HEK293 (cell line): ENCODE data around the gene CRTAC1.
A peak's percentile ranks its signal among the peaks of the same experiment; 100 is the strongest.

Experiments
- CTCF ChIA-PET: fragments of 350-600 bp; formaldehyde crosslinking; extraction: SDS; loops from one replicate; lab custom pipeline; 2021; ENCODE audit warnings: antibody characterized with exemption; lab: Yijun Ruan, JAX
- POLR2A ChIA-PET: fragments of 300-600 bp; formaldehyde crosslinking; extraction: SDS; loops from one replicate; lab custom pipeline; 2020; ENCODE audit warnings: antibody characterized with exemption, inconsistent platforms; lab: Yijun Ruan, JAX
- H3K27ac ChIP-seq: fragments of 200-500 bp; sonication (Bioruptor generic); 2 replicates; pipeline ENCODE4 v1.5.1; 2014; ENCODE audit warnings: low read depth, low read length, control low read depth, inconsistent platforms; ENCODE audit errors: extremely low read depth
- H3K36me3 ChIP-seq, 2 experiments: fragments of 200-500 bp in 1 of 2; sonication (Bioruptor generic) in 1 of 2; 1 replicate in 1 of 2; 2 replicates in 1 of 2; pipeline ENCODE4 v1.5.1; 2014 to 2017; ENCODE audit warnings: inconsistent platforms in 2 of 2, low read length in 2 of 2; ENCODE audit not compliant: control insufficient read depth in 2 of 2, insufficient read depth in 1 of 2
- H3K4me1 ChIP-seq: fragments of 200-500 bp; sonication (Bioruptor generic); 2 replicates; pipeline ENCODE4 v1.5.1; 2014; ENCODE audit warnings: mild to moderate bottlenecking, low read length, inconsistent platforms; ENCODE audit not compliant: control insufficient read depth, insufficient read depth
- H3K4me3 ChIP-seq: 2 replicates; pipeline ENCODE4 v1.5.1; 2011; ENCODE audit warnings: low read depth, mild to moderate bottlenecking, control low read depth, low read length, moderate library complexity
- H3K9me3 ChIP-seq: fragments of 200-500 bp; sonication (Bioruptor generic); 2 replicates; pipeline ENCODE4 v1.5.1; 2014; ENCODE audit warnings: low read depth, low read length, inconsistent platforms; ENCODE audit not compliant: control insufficient read depth, insufficient read depth
- OVOL3 ChIP-seq: fragments of 450-650 bp; formaldehyde crosslinking; IDR thresholded peaks from 2 replicates; pipeline ENCODE4 v1.5.1; 2016; ENCODE audit warnings: missing biosample characterization, missing genetic modification characterization
- REST ChIP-seq: fragments of 450-650 bp; formaldehyde crosslinking; IDR thresholded peaks from 2 replicates; pipeline ENCODE4 v1.5.1; 2016; ENCODE audit warnings: missing biosample characterization, missing genetic modification characterization
- SETDB1 ChIP-seq: IDR thresholded peaks from one replicate; pipeline ENCODE4 v1.6.1; 2017; ENCODE audit warnings: mild to moderate bottlenecking, low read length, moderate library complexity, mixed read lengths; ENCODE audit not compliant: insufficient read length
- TCF7L2 ChIP-seq: IDR thresholded peaks from 2 replicates; pipeline ENCODE4 v1.6.1; 2011; ENCODE audit warnings: low read depth, mild to moderate bottlenecking, inconsistent platforms, low read length, moderate library complexity, borderline replicate concordance
- YY1 ChIP-seq: fragments of 450-650 bp; formaldehyde crosslinking; IDR thresholded peaks from 2 replicates; pipeline ENCODE4 v1.5.1; 2018; ENCODE audit warnings: missing biosample characterization, missing genetic modification characterization
- ZBTB1 ChIP-seq: fragments of 450-650 bp; formaldehyde crosslinking; IDR thresholded peaks from 2 replicates; pipeline ENCODE4 v1.5.1; 2016; ENCODE audit warnings: missing biosample characterization, missing genetic modification characterization
- ZNF112 ChIP-seq: fragments of 450-650 bp; formaldehyde crosslinking; IDR thresholded peaks from 2 replicates; pipeline ENCODE4 v1.5.0; 2017; ENCODE audit warnings: missing biosample characterization, missing genetic modification characterization
- ZNF121 ChIP-seq: fragments of 450-650 bp; formaldehyde crosslinking; IDR thresholded peaks from 2 replicates; pipeline ENCODE4 v1.5.1; 2016; ENCODE audit warnings: missing biosample characterization, missing genetic modification characterization
- ZNF138 ChIP-seq: fragments of 450-650 bp; formaldehyde crosslinking; IDR thresholded peaks from 2 replicates; pipeline ENCODE4 v1.5.1; 2016; ENCODE audit warnings: missing biosample characterization, missing genetic modification characterization, borderline replicate concordance
- ZNF146 ChIP-seq: fragments of 450-650 bp; formaldehyde crosslinking; IDR thresholded peaks from 2 replicates; pipeline ENCODE4 v1.5.1; 2016; ENCODE audit warnings: missing biosample characterization, missing genetic modification characterization
- ZNF155 ChIP-seq: fragments of 450-650 bp; formaldehyde crosslinking; IDR thresholded peaks from 2 replicates; pipeline ENCODE4 v1.5.1; 2016; ENCODE audit warnings: missing biosample characterization, missing genetic modification characterization
- ZNF324 ChIP-seq: fragments of 450-650 bp; formaldehyde crosslinking; IDR thresholded peaks from 2 replicates; pipeline ENCODE4 v1.5.1; 2016; ENCODE audit warnings: missing biosample characterization, missing genetic modification characterization
- ZNF37A ChIP-seq: fragments of 450-650 bp; IDR thresholded peaks from 2 replicates; pipeline ENCODE4 v1.5.1; 2018; ENCODE audit warnings: missing biosample characterization, missing genetic modification characterization
- ZNF416 ChIP-seq: fragments of 450-650 bp; formaldehyde crosslinking; IDR thresholded peaks from 2 replicates; pipeline ENCODE4 v1.5.1; 2016; ENCODE audit warnings: missing biosample characterization, missing genetic modification characterization
- ZNF555 ChIP-seq: fragments of 450-650 bp; formaldehyde crosslinking; conservative IDR thresholded peaks from 2 replicates; pipeline ENCODE4 v1.5.1; 2017; ENCODE audit warnings: missing biosample characterization, mild to moderate bottlenecking, missing genetic modification characterization, inconsistent platforms
- ZNF558 ChIP-seq: fragments of 450-650 bp; formaldehyde crosslinking; IDR thresholded peaks from 2 replicates; pipeline ENCODE4 v1.5.1; 2016; ENCODE audit warnings: missing biosample characterization, missing genetic modification characterization
- ZNF707 ChIP-seq: fragments of 450-650 bp; formaldehyde crosslinking; IDR thresholded peaks from 2 replicates; pipeline ENCODE4 v1.5.1; 2016; ENCODE audit warnings: missing biosample characterization, missing genetic modification characterization
- ZNF768 ChIP-seq: fragments of 450-650 bp; formaldehyde crosslinking; IDR thresholded peaks from 2 replicates; pipeline ENCODE4 v1.5.1; 2018; ENCODE audit warnings: missing biosample characterization, mild to moderate bottlenecking, missing genetic modification characterization
- ZNF792 ChIP-seq: fragments of 450-650 bp; formaldehyde crosslinking; IDR thresholded peaks from 2 replicates; pipeline ENCODE4 v1.5.1; 2016; ENCODE audit warnings: missing biosample characterization, missing genetic modification characterization
- TF ChIP-seq, protein P1 (sequence below): fragments of 450-650 bp; formaldehyde crosslinking; IDR thresholded peaks from 2 replicates; pipeline ENCODE4 v1.5.1; 2016; ENCODE audit warnings: missing biosample characterization, missing genetic modification characterization
- TF ChIP-seq, protein P2 (sequence below): fragments of 450-650 bp; formaldehyde crosslinking; conservative IDR thresholded peaks from 2 replicates; pipeline ENCODE4 v1.5.1; 2016; ENCODE audit warnings: low read depth, missing biosample characterization, missing genetic modification characterization
- TF ChIP-seq, protein P3 (sequence below): fragments of 450-650 bp; formaldehyde crosslinking; IDR thresholded peaks from 2 replicates; pipeline ENCODE4; 2016; ENCODE audit warnings: missing biosample characterization, missing genetic modification characterization

Gene CRTAC1

GRCh38 chr10:98038288-98038687, 7.9 kb upstream of the CRTAC1 start:
- H3K9me3 ChIP-seq: no peaks in the 10 kb centered on the region
- H3K36me3 ChIP-seq: no peaks in the 10 kb centered on the region
- POLR2A ChIA-PET: no interaction called here
- no peak for TF ChIP-seq ZNF146 (tag by site-specific recombination)
- no peak for TF ChIP-seq ZNF112 (tag by site-specific recombination)
- TF ChIP-seq, protein P1, sequence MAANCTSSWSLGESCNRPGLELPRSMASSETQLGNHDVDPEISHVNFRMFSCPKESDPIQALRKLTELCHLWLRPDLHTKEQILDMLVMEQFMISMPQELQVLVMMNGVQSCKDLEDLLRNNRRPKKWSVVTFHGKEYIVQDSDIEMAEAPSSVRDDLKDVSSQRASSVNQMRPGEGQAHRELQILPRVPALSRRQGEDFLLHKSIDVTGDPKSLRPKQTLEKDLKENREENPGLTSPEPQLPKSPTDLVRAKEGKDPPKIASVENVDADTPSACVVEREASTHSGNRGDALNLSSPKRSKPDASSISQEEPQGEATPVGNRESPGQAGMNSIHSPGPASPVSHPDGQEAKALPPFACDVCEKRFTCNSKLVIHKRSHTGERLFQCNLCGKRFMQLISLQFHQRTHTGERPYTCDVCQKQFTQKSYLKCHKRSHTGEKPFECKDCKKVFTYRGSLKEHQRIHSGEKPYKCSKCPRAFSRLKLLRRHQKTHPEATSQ (tag by site-specific recombination): no peak
- no peak for TF ChIP-seq ZNF707 (tag by site-specific recombination)
- TF ChIP-seq ZNF324 (tag by site-specific recombination): no peak
- TF ChIP-seq, protein P2, sequence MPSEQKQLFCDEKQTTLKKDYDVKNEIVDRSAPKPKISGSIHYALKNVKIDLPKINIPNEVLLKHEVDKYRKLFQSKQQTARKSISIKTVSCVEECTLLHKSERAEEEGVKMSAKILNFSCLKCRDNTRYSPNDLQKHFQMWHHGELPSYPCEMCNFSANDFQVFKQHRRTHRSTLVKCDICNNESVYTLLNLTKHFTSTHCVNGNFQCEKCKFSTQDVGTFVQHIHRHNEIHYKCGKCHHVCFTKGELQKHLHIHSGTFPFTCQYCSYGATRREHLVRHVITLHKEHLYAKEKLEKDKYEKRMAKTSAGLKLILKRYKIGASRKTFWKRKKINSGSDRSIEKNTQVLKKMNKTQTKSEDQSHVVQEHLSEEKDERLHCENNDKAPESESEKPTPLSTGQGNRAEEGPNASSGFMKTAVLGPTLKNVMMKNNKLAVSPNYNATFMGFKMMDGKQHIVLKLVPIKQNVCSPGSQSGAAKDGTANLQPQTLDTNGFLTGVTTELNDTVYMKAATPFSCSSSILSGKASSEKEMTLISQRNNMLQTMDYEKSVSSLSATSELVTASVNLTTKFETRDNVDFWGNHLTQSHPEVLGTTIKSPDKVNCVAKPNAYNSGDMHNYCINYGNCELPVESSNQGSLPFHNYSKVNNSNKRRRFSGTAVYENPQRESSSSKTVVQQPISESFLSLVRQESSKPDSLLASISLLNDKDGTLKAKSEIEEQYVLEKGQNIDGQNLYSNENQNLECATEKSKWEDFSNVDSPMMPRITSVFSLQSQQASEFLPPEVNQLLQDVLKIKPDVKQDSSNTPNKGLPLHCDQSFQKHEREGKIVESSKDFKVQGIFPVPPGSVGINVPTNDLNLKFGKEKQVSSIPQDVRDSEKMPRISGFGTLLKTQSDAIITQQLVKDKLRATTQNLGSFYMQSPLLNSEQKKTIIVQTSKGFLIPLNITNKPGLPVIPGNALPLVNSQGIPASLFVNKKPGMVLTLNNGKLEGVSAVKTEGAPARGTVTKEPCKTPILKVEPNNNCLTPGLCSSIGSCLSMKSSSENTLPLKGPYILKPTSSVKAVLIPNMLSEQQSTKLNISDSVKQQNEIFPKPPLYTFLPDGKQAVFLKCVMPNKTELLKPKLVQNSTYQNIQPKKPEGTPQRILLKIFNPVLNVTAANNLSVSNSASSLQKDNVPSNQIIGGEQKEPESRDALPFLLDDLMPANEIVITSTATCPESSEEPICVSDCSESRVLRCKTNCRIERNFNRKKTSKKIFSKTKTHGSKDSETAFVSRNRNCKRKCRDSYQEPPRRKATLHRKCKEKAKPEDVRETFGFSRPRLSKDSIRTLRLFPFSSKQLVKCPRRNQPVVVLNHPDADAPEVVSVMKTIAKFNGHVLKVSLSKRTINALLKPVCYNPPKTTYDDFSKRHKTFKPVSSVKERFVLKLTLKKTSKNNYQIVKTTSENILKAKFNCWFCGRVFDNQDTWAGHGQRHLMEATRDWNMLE: no peak
- no peak for TF ChIP-seq ZBTB1 (tag by site-specific recombination)
- no peak for TF ChIP-seq ZNF416
- no peak overlapping the region for H3K27ac ChIP-seq
- H3K4me1 ChIP-seq: no peaks in the 10 kb centered on the region
- H3K4me3 ChIP-seq: no peak overlapping the region
- CTCF ChIA-PET: interaction anchor here (0.6 to 1.4 kb wide), 4 partner anchors 10 to 246 kb away, joined by 3 to 8 read pairs (median 4); no protein-coding TSS in a partner anchor

- POLR2A ChIA-PET: no interaction called here
- CTCF ChIA-PET: interaction anchor here (0.6 to 3.5 kb wide), 5 partner anchors 8 to 305 kb away, joined by 3 to 18 read pairs (median 8); no protein-coding TSS in a partner anchor
- no peak overlapping the region for H3K4me3 ChIP-seq
- no peak overlapping the region for H3K27ac ChIP-seq
- H3K9me3 ChIP-seq: no peaks in the 10 kb centered on the region
- H3K36me3 ChIP-seq: no peaks in the 10 kb centered on the region
- TF ChIP-seq TCF7L2 (no peak), REST (peak; percentile 91)
- H3K4me1 ChIP-seq: no peaks in the 10 kb centered on the region
These were observed 5.2 kb upstream of the CRTAC1 start for GRCh38 chr10:98035599-98035998.

- H3K4me1 ChIP-seq: no peaks in the 10 kb centered on the region; the same call in 1 of the 2 replicates
- no peaks in the 10 kb centered on the region for H3K9me3 ChIP-seq
- no peaks in the 10 kb centered on the region for H3K36me3 ChIP-seq
- H3K27ac ChIP-seq: no peak overlapping the region
- no peak overlapping the region for H3K4me3 ChIP-seq
- POLR2A ChIA-PET: no interaction called here
- CTCF ChIA-PET: interaction anchor here (0.7 to 9.4 kb wide), 5 partner anchors 8 to 137 kb away, joined by 3 to 92 read pairs (median 5); no protein-coding TSS in a partner anchor
- TF ChIP-seq ZNF558: no peak
- TF ChIP-seq ZNF37A: no peak
- TF ChIP-seq ZNF555 (tag by site-specific recombination): no peak
- no peak for TF ChIP-seq ZNF121
- no peak for TF ChIP-seq TCF7L2
- no peak for TF ChIP-seq ZNF138 (tag by site-specific recombination)
- no peak for TF ChIP-seq ZNF768
- TF ChIP-seq, protein P3, sequence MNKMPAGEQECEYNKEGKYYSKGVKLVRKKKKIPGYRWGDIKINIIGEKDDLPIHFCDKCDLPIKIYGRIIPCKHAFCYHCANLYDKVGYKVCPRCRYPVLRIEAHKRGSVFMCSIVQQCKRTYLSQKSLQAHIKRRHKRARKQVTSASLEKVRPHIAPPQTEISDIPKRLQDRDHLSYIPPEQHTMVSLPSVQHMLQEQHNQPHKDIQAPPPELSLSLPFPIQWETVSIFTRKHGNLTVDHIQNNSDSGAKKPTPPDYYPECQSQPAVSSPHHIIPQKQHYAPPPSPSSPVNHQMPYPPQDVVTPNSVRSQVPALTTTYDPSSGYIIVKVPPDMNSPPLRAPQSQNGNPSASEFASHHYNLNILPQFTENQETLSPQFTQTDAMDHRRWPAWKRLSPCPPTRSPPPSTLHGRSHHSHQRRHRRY (tag by site-specific recombination): no peak
- no peak for TF ChIP-seq ZNF792 (tag by site-specific recombination)
- TF ChIP-seq ZNF155 (tag by site-specific recombination): no peak
- no peak for TF ChIP-seq YY1 (tag by site-specific recombination)
- no peak for TF ChIP-seq SETDB1
- no peak for TF ChIP-seq OVOL3 (tag by site-specific recombination)
- no peak for TF ChIP-seq ZNF324 (tag by site-specific recombination)
These were observed 3.1 kb upstream of the CRTAC1 start for GRCh38 chr10:98033515-98033914.
